ENCODE data around the gene ATG16L1. TPM values are rescaled to one million over a fixed set of nuclear protein-coding genes. Genes with fewer than 3 reads are reported as not detected.

ATG16L1 gene
- total and polyA plus RNA-seq, 2 experiments from 2014 or later, result 16.2 to 17.2 TPM

DNA sequence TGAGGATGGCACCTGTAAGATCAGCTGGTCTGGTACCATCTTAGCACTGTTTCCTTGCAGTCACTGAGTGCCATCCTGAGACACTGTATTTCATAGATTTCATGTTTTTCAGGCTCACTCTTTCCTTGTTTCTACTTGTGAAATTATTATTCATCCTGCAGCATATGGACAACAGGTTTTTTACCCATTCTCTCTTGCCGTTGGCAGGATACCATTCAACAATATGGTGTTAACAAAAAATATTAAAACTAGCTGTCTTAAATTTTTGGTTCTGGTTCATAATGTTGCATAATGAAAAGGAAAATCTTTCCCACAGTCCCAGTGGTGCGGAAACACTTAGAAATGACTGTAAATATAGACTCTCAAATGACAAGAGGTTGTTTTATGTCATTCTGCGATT is 23.1 kb upstream of the ATG16L1 start:
- in situ Hi-C loops (cut with MboI), result no loop called here
- whole genome bisulfite sequencing, 2 experiments (ENCODE audit: low coverage in 1 of 2, low lambda C conversion rate in 2 of 2, missing lambda C conversion rate in 2 of 2), result 0 to 3% methylated on average over 3 of the region's 3 CpGs
- H3K4me2 ChIP-seq (ENCODE audit: unreplicated experiment), result no peak overlapping the region

DNA sequence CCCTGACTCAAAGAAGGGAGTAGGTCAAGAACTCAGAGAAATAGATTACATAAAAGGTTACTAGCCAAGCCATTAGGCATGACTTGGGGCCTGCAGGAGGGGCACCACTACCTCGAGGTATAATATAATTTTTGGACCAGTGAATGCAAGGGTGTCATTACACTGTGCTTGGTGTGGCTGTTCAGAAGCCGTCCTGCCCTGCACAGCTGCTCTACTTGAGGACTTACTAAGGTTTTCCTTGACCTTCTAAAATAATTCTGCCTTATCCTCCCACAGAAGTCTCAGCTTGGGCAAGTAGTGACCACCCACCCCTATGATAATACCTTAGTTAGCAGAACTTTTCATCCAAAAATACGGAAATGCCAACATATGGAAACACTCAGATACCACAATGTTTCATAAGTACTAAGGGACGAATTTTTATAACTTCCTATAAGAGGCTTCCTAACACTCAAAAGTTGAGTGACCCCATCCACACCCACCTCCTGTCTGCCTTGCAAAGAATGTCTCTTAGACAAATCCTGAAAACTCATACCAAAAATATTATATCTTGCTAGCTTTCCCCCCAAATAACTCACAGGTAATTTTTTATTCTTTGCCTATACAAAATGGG is 17.7 kb upstream of the ATG16L1 start:
- TF ChIP-seq EZH2 (IDR thresholded peaks at IDR 0.05; ENCODE audit: insufficient read depth, poor library complexity, severe bottlenecking) (no peak), EZH2phosphoT487 (IDR thresholded peaks at IDR 0.05; ENCODE audit: insufficient read depth, low read depth) (no peak)
- H3K36me3 ChIP-seq (ENCODE audit: low read depth), result no peaks in the 10 kb centered on the region
- H3K4me1 ChIP-seq (ENCODE audit: insufficient read depth), result no peaks in the 10 kb centered on the region
- H3K79me2 ChIP-seq (ENCODE audit: insufficient read depth), result no peaks in the 10 kb centered on the region
- no peaks in the 10 kb centered on the region for H3F3A ChIP-seq (ENCODE audit: insufficient read depth)
- no peaks in the 10 kb centered on the region for H3K9me2 ChIP-seq (ENCODE audit: insufficient read depth)
- H3K4me2 ChIP-seq (ENCODE audit: unreplicated experiment), result no peak overlapping the region
- 17 to 26% methylated on average over 4 of the region's 4 CpGs for WGBS, 2 experiments (ENCODE audit: low coverage in 1 of 2, low lambda C conversion rate in 2 of 2, missing lambda C conversion rate in 2 of 2)
- H3K4me3 ChIP-seq, result no peak overlapping the region
- H3K27ac ChIP-seq, result no peak overlapping the region
- in situ Hi-C loops (cut with MboI), result no loop called here
- H2AFZ ChIP-seq, result no peak overlapping the region
- no peaks in the 10 kb centered on the region for H3K9me3 ChIP-seq (ENCODE audit: low read depth)
- H3K27me3 ChIP-seq (replicated peaks; ENCODE audit: insufficient read depth), result no peaks in the 10 kb centered on the region; the same call in 1 of the 2 replicates
- no peak for DNase-seq
- H4K20me1 ChIP-seq (ENCODE audit: insufficient read depth), result no peaks in the 10 kb centered on the region
- no peak overlapping the region for H3K9ac ChIP-seq

More for the DNA sequence above, 23.1 kb upstream of the ATG16L1 start:
- H3K36me3 ChIP-seq (ENCODE audit: low read depth), result no peaks in the 10 kb centered on the region
- peaks cover 35% of the 10 kb centered on the region for H3K27me3 ChIP-seq (replicated peaks; ENCODE audit: insufficient read depth)
- no peak overlapping the region for H3K4me3 ChIP-seq
- no peak overlapping the region for H3K9ac ChIP-seq
- H3K4me1 ChIP-seq (ENCODE audit: insufficient read depth), result no peaks in the 10 kb centered on the region
- H4K20me1 ChIP-seq (ENCODE audit: insufficient read depth), result no peaks in the 10 kb centered on the region
- no peaks in the 10 kb centered on the region for H3F3A ChIP-seq (ENCODE audit: insufficient read depth)
- no peak overlapping the region for H2AFZ ChIP-seq
- no peaks in the 10 kb centered on the region for H3K9me2 ChIP-seq (ENCODE audit: insufficient read depth)
- no peaks in the 10 kb centered on the region for H3K9me3 ChIP-seq (ENCODE audit: low read depth)
- DNase-seq, result no peak
- H3K79me2 ChIP-seq (ENCODE audit: insufficient read depth), result no peaks in the 10 kb centered on the region
- H3K27ac ChIP-seq, result no peak overlapping the region
- TF ChIP-seq EZH2phosphoT487 (IDR thresholded peaks at IDR 0.05; ENCODE audit: insufficient read depth, low read depth) (no peak), EZH2 (IDR thresholded peaks at IDR 0.05; ENCODE audit: insufficient read depth, poor library complexity, severe bottlenecking) (no peak)

DNA sequence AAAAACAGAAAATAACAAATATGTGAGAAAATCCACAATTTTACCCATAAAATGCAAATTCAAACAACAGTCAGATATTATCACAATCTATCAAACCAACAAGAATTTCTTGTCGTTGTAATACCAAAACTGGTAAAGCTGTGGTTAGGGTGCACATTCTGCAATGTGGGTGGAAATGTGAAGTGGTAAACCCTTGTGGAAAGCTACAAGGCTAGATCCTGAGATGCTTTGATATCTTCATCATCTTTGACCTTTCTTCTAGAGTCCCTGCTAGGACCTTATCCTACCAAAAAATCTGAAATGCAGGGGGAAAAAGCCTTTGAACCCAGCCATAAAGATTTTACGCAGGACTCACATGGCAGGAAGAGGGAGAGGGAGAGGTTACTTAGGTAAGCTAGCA is 17.2 kb upstream of the ATG16L1 start:
- H2AFZ ChIP-seq, result no peak overlapping the region
- H3K4me2 ChIP-seq (ENCODE audit: unreplicated experiment), result no peak overlapping the region
- no peak for DNase-seq
- WGBS, 2 experiments (ENCODE audit: low coverage in 1 of 2, low lambda C conversion rate in 2 of 2, missing lambda C conversion rate in 2 of 2), result 68 to 77% methylated on average over 2 of the region's 2 CpGs
- TF ChIP-seq EZH2phosphoT487 (IDR thresholded peaks at IDR 0.05; ENCODE audit: insufficient read depth, low read depth), result no peak
- no peak for TF ChIP-seq EZH2 (IDR thresholded peaks at IDR 0.05; ENCODE audit: insufficient read depth, poor library complexity, severe bottlenecking)
- no peaks in the 10 kb centered on the region for H4K20me1 ChIP-seq (ENCODE audit: insufficient read depth)
- no peaks in the 10 kb centered on the region for H3K79me2 ChIP-seq (ENCODE audit: insufficient read depth)
- no peak overlapping the region for H3K4me3 ChIP-seq
- no peak overlapping the region for H3K9ac ChIP-seq
- no peaks in the 10 kb centered on the region for H3K36me3 ChIP-seq (ENCODE audit: low read depth)
- no peaks in the 10 kb centered on the region for H3F3A ChIP-seq (ENCODE audit: insufficient read depth)
- no peak overlapping the region for H3K27ac ChIP-seq
- no peaks in the 10 kb centered on the region for H3K9me2 ChIP-seq (ENCODE audit: insufficient read depth)
- H3K9me3 ChIP-seq (ENCODE audit: low read depth), result no peaks in the 10 kb centered on the region
- no peaks in the 10 kb centered on the region for H3K4me1 ChIP-seq (ENCODE audit: insufficient read depth)
- H3K27me3 ChIP-seq (replicated peaks; ENCODE audit: insufficient read depth), result no peaks in the 10 kb centered on the region; the same call in 1 of the 2 replicates
- in situ Hi-C loops (cut with MboI), result no loop called here

DNA sequence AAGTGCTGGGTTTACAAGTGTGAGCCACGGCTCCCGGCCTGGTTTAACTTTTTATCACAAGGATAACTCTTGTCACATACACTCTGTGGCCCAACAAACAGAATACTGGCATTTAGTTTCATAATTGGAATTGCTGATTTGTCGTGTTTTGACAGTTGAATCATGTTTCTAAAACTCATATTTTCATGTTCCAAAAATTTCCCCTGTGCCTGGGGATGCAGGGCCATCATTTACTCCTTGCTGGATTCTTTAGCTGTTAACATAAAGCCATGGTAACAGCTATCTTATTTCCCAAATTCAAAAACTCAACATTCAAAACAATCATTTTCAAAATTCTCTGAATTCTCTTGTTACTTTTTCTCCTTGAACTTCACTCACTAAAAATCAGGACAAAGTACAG is 16.5 kb upstream of the ATG16L1 start:
- Histone ChIP-seq H3K4me3 (no peak overlapping the region), H3K36me3 (ENCODE audit: low read depth) (no peaks in the 10 kb centered on the region), H2AFZ (no peak overlapping the region), H3K27ac (no peak overlapping the region), H3K4me2 (ENCODE audit: unreplicated experiment) (no peak overlapping the region), H3K4me1 (ENCODE audit: insufficient read depth) (no peaks in the 10 kb centered on the region), H3K9ac (no peak overlapping the region), H3F3A (ENCODE audit: insufficient read depth) (no peaks in the 10 kb centered on the region), H3K9me3 (ENCODE audit: low read depth) (no peaks in the 10 kb centered on the region), H4K20me1 (ENCODE audit: insufficient read depth) (no peaks in the 10 kb centered on the region), H3K27me3 (replicated peaks; ENCODE audit: insufficient read depth) (no peaks in the 10 kb centered on the region; the same call in 1 of the 2 replicates), H3K79me2 (ENCODE audit: insufficient read depth) (no peaks in the 10 kb centered on the region), H3K9me2 (ENCODE audit: insufficient read depth) (no peaks in the 10 kb centered on the region)
- TF ChIP-seq EZH2 (IDR thresholded peaks at IDR 0.05; ENCODE audit: insufficient read depth, poor library complexity, severe bottlenecking) (no peak), EZH2phosphoT487 (IDR thresholded peaks at IDR 0.05; ENCODE audit: insufficient read depth, low read depth) (no peak)
- WGBS, 2 experiments (ENCODE audit: low coverage in 1 of 2, low lambda C conversion rate in 2 of 2, missing lambda C conversion rate in 2 of 2), result 54 to 64% methylated on average over 3 of the region's 3 CpGs
- in situ Hi-C loops (cut with MboI), result no loop called here
- no peak for DNase-seq
